Globus pallidus (tissue), 1 donor: ENCODE data around the gene GADD45G.

ENCODE experiments used
- DNase-seq: peaks from one replicate; pipeline ENCODE4 v3.0.0-alpha.2; 2015; ENCODE audit warnings: low spot score

Gene GADD45G, protein sequence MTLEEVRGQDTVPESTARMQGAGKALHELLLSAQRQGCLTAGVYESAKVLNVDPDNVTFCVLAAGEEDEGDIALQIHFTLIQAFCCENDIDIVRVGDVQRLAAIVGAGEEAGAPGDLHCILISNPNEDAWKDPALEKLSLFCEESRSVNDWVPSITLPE

DNA sequence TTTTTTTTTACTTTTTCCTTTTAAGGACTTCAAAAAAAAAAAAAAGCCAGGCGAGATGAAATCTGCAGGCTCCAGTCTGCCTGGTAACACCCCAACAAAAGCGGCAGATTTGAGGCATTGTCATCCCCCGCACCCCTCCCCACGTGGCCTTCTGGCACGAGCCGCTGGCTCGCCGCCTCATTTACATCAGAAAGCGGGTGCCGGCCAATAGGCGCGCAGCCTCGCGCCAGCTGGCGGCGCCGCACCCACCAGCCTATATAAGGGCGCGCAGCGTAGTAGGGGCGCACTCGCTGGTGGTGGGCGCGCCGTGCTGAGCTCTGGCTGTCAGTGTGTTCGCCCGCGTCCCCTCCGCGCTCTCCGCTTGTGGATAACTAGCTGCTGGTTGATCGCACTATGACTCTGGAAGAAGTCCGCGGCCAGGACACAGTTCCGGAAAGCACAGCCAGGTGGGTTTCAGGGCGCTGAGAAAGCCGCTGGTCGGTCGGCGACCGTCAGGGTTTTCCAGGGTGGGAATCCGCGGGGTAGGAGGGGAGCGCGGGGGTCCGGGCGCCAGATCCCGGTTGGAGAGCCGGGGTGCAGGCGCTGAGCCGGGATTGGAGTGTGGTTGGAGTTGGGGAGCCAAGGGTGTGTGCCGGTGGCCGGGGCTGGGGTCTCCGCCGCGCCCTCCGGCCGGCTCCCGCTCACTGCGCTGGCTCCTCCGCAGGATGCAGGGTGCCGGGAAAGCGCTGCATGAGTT is at the start of gene GADD45G:
GADD45G (plus strand) TSS at position 284 of the 736 bp plus-strand sequence; CDS start at position 394, 110 bp downstream.
- DNase-seq, result peak; percentile 91

DNA sequence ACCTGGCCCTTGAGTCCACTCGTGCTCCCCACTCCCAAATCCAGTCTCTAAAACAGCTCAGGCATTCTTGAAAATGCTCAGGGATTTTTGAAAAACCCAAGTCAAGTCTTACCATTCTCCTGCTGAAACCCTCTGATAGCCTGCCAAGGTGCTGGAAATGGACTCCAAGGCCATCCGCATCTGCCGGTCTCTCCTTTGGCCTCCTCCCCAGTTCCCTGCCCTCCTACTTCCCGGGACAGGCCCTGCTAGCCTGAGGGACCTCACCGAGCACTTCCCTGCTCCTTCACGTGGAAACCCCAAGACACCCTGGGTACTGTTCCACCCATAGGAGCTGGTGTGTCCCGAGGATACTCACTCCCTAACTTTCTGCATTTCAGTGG is 49.8 kb upstream of the GADD45G start:
- DNase-seq, result no peak

DNA sequence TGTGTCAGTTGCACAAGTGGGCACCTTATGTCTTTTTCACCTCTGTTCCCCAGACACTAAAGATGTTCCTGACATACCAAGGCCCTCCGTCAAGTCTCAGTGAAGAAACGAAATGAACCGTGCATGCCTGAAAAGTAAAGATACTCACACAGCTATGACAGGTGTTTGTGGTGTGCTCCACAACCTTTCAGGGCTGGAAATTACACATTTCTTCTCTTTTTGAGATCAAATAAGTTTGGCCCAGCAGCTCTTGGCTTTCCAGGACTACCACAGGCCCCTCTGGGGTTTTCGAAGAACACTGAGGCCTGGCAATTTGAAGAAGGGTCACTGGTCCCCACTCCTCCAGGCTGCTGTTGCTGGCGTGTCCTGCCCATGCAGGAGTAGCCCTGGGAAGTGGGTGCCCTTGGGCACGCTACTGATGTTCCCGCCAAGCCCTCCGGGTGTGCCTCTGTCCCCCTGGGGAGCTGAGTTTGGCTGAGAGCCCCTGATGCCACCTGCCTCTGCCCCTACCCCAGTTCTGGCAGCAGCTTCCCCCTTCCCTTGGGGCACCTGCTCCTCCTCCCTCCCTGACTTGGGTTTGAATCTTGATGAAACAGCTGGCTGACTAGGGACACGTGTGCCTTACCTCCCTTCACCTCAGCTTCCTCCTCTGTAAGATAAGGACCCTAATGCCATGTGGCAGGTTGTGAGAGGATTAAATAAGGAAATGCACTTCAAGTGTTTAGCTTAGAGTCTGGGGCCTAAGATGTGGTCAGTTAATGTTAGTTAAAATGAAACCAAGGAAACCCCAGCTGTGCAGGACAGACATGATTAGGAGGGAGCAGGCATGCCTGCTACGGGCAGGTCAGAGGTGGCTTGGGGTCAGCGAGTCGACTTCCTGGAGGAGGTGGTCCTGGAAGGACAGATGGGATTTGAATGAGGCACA is 49.1 kb upstream of the GADD45G start:
- DNase-seq, result no peak

DNA sequence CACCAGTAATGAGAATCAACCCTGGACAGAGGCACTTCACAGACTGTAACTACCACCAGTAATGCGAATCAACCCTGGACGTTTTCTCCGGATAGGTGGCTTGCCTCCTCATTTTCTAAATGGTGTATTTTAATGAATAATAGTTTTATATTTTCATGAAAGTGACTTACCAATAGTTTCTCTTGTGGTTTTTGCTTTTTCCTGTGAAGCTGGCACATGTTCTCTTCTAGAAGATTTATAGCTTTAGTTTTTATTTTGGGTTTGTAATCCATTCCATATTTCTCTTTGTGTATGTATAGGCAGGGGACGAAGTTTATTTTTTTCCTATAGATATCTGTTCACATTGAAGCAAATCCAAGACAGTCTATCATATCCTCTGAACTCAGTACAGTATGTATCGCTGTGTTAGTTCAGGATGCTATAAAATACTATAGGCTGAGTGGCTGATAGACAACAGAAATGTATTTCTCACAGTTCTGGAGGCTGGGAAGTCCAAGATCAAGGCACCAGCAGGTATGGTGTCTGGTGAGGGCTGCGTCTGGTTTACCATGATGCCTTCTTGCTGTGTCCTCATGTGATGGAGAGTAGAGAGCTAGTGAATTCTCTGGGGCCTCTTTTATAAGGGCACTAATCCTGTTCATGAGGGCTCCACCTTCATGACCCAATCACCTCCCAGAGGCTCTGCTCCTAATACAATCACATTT is 46.5 kb upstream of the GADD45G start:
- no peak for DNase-seq

DNA sequence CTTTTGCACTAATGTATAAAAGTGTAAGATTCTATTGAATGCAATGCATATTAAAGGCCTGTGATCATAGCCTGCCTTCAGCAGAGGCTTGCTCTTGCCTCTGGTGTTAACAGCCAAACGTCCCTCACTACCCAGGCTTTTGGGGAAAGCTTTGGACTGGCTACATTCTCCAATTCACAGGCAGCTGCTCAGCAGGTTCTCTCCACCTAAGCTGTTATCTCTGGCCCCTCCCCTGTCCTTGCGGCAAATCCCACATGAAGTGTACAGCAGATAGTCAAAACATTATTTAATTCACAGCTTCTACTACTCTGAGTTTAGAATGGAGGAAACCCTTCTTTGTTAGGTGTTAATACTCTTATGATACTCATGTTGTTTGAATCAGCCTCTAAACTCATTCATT is 45.9 kb upstream of the GADD45G start:
- DNase-seq, result no peak

DNA sequence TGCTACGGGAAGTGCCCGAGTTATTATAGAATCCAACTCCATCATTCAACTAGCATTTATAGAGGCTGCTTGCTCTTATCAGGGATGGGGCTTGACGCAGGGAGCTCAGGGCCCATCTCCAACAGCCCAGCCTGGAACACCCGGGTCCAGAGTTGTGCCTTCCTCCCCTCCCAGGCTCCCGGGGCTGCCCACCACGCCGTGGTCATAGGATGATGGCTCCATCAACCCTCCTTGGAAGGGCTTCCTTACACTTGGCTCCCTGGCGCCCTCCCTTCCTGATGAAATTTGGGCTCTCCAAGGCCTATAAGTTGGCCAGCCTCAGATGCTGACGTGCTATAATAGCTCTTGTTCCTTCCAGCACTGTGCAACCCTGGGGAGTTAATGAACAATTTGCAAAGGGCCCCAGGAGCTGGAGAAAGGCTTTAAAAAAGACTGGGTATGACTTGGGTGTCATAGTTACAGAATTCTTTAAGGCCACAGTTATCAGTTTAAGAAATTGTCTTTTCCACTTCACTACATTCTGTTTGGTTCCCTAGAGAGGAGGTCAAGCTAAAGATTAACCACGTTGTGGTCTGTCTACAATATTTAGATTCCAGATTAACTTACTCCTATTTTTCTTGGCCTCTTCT is 42.5 kb upstream of the GADD45G start:
- no peak for DNase-seq

DNA sequence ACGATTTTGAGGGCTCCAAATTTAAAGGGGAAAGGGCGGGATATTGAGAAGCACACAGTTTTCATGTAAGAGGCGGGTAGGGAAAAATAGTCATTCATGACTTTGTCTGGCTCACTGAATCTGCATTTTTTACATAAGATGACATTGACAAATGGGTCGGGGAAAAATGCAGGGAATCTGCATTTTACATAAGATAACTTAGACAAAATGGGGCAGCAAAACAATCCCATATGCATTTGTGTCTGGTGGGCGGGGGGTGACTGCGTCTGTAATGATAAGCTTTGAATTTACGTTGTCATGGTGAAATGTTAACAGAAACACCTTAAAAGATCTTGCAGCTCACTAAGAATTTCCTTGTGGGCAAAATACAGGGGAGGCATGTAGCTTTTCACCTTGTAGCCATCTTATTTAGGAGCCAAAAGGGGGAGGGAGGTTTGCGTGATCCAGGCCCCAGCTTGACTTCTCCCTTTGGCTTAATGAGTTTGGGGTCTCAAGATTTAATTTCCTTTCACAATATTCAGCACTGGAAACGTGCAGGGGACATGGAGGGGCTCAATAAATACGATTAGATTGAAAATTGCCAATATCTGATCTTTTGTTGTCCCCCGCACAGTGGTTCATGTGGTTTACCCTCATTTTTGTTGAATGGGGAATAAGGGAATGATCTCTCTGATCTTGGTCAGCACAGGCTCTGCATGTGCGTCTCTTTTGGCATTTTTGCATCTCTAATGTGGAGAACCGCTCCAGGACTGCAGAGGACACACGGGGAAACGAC is 41.1 kb upstream of the GADD45G start:
- DNase-seq, result no peak

DNA sequence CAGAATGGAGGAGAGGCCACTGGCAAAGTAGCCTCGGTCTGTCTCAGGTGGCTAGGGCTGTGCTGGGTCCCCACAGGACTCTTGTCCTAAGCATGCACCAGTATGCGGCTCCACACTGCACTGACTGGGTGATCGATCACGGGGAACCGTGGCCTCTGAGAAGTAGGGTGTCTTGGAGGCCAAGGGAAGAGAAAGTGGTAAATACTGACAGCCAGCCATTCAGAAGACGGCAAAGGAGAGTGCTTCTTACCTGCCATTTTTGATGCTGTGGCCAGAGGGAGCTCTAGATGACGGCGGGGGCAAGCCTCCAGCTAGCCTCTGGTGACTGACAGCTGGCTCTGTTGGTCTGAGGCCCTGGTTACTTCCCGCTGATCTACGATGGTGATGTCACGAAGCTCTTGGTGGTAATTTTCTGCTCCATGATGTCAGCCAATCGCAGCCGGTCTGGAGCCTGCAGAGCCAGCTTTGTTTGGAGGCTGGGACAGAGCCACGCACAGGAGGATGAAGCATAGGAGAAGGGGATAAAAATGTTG is 40.4 kb upstream of the GADD45G start:
- DNase-seq, result peak; percentile 47

DNA sequence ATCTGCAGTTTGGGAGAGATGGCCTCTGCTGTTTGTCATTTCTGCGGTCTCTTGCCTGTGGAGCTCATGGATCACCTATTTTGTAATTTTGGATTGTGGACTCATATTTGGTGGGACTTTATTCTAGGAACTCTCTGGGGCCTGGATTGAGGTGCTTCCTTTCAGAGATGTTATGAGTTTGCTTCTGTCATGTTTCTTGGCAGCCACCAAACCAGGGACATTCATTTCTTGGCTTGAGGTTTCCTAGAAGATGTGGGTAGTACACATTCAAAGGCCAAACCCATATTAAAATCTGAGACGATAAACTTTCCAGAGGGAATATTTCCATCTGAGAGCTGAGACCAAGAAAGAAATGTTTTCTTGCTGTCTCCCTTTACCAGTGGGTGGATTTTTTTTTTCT is 37.2 kb upstream of the GADD45G start:
- no peak for DNase-seq

DNA sequence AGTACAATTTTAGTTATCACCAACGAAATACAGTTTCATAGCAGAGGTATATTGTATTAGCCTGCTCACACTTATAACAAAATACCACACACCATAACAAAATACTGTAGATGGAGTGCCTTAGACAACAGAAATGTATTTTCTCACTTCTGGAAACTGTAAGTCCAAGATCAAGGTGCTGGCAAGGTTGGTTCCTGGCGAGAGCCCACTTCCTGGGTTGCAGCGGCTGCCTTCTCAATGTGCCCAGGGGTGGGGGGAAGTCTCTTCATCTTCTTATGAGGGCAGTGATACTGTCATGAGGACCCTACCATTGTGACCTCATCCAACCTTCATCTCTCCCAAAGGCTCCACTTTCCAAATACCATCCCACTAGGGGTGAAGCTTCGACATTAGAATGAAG is 30.5 kb upstream of the GADD45G start:
- no peak for DNase-seq

DNA sequence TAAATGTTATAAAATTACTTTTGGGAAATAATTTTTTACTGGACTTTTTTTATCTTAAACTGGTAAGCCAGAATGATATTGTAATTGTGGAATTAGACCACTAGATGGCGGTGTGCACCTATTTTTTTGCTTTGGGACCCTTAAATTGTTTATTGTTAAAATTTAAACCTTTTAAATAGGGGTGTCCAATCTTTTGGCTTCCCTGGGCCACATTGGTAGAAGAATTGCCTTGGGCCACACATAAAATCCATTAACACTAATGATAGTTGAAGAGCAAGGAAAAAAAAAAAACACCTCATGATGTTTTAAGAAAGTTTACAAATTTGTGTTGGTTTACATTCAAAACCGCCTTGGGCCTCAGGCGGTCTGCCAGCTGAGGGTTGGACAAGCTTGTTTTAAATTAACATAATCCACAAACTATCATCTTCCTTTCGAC is 28.4 kb upstream of the GADD45G start:
- DNase-seq, result peak; percentile 31

DNA sequence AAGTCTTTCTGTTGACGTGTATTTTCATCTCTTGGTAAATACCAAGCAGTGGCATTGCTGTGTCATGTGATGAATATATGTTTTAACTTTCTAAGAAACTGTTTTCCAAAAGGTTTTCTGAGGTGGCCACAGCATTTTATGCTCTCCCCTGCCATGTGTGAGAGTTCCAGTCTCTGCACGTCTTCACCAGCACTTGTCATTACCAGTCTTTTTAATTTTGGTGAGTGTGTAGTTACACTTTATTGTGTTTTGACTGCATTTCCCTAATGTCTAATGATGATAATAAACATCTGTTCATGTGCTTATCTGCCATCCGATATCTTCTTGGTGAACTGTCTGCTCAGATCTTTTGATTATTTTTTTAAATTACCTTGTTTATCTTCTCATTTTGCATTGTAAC is 27.4 kb upstream of the GADD45G start:
- no peak for DNase-seq

DNA sequence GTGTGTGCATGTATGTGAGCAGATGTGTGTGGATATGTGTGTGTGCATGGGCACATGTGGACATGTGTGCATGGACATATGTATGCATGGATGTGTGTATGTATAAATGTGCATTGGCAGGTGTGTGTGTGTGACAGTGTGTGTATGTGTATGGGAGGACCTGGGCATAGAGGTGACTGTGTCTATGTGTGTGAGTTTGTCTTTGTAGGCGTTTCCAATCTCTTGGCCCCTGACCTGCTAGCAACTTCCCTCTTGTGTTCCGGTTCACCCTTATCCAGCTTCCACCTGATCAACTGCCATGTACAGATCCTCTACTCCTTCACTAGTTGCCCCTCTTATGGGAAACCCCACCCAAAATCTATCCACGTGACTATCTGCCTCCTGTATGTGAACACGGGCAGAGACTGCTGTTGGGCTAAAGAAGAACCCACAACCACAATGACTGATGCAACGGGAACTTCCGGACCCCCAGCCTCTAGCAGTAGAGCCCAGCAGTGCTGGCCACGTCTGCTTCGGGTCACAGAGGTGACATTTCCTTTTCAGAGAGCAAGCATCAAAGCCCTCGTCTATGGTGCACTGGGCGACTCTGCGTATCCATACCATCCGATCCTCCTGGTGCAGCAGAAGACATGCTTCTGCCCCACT is 24.9 kb upstream of the GADD45G start:
- no peak for DNase-seq

DNA sequence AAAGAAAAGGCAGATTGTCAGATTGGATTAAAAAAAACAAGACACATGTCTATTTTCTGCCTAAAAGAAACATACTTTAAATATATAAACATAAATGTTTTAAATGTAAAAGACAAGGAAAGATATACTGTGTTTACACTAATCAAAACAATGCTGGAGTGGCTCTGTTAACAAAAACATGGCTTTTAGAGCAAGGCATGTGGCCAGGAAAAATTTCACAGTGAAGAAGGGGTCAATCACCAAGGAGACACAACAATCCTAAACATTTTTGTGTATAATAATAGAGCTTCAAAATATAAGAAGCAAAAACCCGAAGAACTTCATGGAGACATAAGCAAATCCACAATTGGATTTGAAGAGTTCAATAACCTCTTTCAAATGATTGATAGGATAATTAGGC is 18.5 kb upstream of the GADD45G start:
- no peak for DNase-seq

DNA sequence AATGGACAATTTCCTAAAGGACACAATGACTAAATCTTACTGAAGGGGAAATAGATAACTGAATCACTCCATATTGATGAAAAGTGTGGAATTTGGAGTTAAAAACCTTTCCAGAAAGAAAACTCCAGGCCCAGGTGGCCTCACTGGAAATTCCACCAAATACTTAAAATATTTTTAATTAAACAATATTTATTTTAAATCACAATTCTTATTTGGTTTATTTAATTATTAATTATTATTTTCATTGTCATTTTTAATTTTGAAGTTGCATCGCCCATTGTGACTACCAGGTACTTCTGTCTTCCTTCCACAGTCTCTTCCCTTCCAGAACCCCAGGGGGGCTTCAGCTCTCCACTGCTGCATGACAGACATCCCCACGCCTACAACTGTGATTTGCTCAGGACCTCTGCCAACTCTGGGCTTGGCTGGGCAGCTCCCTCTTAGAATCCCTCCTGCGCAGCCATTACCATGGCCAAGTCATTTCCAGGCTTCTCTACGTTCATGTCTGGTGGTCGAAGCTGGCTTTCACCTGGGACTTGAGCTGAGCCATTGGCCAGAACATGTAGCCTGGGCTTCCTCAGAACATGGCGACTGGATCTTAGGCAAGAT is 16.4 kb upstream of the GADD45G start:
- no peak for DNase-seq

DNA sequence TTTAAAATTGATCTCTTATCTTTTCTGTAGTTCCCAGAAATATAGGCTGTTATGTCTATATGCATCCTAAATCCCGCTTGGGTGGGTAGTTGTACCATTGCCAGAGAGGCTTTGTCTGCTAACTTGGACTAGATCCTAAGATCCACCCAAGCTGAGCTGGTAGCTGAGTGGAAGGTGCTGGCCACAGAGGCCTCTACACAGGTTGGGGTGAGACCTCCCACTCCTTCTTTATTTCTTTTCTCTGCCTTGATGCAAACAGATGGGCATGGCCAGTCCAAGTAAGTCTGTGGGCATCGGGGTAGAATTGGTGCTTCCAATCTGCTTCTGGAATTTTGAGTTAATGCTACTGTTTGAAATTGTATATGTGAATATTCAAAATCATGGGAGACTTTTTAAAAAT is 14.4 kb upstream of the GADD45G start:
- no peak for DNase-seq

DNA sequence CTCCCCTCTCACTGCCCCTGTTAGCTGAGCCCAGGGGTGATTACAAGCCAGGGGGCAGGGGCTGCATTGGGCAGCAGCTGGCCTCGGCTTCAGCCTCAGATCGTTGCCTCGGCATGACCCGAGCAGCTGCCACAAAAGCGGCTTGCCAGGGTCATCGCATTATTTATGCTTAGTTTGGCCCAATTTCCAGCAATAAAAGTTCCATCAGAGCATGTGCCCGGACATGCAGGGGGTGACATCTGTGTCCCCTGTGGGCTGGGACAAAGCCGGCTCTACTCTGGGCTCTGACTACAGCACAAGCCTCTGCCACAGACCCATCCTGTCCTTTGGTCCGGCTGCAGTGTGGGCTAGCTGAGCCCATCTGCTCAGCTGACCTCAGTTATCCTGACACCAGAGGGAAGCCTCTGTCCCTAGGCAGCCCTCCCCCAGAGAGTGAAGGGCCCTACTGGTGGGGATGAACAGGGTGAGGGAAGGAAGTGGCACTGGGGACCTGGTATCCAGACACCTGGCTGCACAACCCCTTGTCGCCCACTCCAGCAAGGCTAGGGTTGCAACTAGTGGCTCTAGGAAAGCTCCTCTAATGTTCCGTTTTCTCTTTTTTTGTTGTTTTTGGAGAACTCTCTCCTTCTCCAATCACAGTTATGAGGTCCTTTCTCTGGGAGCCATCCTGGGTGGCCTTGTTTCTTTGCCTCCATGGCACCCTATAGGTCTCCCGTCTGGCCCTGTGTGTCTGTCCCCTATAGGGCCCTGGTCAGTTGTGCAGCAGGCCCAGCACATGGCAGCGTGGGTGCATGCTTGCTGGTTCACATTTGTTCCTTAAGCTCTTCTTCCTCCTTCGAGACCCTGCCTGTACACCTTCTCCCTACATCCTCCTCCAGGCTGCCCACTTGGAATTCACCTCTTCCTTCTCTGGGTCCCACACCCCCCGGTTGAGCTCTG is 13.3 kb upstream of the GADD45G start:
- no peak for DNase-seq

DNA sequence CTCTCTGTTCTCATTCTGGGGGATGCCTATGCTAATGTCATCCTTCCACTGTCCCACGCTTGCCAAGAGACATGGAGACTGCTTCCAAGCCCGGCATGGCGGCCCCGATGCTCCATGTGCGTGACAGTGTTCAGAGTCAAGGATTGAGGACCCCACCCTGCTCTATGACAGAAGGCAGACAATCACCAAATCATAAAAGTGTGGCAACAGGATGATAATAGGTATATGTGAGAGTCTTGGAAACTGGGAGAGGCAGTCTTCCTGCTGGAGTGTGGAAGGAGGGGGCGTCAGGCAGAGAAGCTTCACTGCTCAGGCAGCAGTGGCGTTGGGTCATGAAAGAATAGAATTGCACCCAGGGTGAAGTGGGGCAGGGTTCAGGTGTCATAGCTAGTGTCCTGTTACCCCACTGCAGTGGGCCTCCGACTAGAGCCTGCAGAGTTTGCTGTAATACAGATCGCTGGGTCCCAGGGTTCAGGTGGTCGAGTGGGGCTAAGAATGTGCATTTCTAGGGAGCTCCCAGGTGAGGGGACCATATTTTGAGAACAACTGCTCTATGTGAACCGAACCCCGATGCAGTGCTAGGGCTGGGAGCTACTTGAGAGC is 12.5 kb upstream of the GADD45G start:
- no peak for DNase-seq
